PFSK-1 (cell line): ENCODE results near the gene HACL1.

Experiments
- TAF1 ChIP-seq: IDR thresholded peaks from 2 replicates; pipeline ENCODE4 v1.6.1; 2012; ENCODE audit warnings: low read length, control low read depth, borderline replicate concordance; ENCODE audit not compliant: insufficient read depth
- TF ChIP-seq, protein P1 (sequence below), 2 experiments: IDR thresholded peaks; 2 replicates each; pipeline versions ENCODE4 v1.6.1 to v1.8.0; 2011 to 2012; ENCODE audit warnings: low read depth in 2 of 2, low read length in 2 of 2, control low read depth in 1 of 2, inconsistent platforms in 1 of 2, mild to moderate bottlenecking in 1 of 2, moderate library complexity in 1 of 2; ENCODE audit not compliant: insufficient read depth in 1 of 2

DNA sequence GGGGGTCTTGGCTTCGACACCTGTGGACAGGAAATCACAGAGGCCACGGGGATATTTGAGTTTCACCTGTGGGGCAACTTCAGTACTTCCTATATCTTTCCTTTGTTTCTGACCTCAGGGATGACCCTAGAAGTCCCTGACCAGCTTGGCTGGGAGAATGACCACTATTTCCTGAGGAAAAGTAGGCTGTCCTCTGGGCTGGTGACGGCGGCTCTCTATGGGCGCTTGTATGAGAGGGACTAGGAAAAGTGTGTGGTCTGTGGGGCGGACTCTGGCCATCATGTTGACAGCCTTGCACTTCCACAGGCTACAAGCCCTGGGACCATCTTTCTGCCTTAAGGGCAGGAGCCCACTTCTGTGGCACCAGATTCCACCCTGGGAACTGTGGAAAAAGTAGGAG is 43.9 kb upstream of the HACL1 start:
- TF ChIP-seq TAF1 = no peak
- TF ChIP-seq, protein P1, sequence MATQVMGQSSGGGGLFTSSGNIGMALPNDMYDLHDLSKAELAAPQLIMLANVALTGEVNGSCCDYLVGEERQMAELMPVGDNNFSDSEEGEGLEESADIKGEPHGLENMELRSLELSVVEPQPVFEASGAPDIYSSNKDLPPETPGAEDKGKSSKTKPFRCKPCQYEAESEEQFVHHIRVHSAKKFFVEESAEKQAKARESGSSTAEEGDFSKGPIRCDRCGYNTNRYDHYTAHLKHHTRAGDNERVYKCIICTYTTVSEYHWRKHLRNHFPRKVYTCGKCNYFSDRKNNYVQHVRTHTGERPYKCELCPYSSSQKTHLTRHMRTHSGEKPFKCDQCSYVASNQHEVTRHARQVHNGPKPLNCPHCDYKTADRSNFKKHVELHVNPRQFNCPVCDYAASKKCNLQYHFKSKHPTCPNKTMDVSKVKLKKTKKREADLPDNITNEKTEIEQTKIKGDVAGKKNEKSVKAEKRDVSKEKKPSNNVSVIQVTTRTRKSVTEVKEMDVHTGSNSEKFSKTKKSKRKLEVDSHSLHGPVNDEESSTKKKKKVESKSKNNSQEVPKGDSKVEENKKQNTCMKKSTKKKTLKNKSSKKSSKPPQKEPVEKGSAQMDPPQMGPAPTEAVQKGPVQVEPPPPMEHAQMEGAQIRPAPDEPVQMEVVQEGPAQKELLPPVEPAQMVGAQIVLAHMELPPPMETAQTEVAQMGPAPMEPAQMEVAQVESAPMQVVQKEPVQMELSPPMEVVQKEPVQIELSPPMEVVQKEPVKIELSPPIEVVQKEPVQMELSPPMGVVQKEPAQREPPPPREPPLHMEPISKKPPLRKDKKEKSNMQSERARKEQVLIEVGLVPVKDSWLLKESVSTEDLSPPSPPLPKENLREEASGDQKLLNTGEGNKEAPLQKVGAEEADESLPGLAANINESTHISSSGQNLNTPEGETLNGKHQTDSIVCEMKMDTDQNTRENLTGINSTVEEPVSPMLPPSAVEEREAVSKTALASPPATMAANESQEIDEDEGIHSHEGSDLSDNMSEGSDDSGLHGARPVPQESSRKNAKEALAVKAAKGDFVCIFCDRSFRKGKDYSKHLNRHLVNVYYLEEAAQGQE (IDR thresholded peaks at IDR 0.05; ENCODE audit: insufficient read depth in 1 of 2, low read depth in 2 of 2, low read length in 2 of 2) = no peak
